ENCODE results near the gene C1orf87.

C1orf87 gene

GRCh38 chr1:60059468-60059867 is 14.1 kb downstream of the C1orf87 start:
- no peak for DNase-seq (ENCODE audit: low read depth)

DNA sequence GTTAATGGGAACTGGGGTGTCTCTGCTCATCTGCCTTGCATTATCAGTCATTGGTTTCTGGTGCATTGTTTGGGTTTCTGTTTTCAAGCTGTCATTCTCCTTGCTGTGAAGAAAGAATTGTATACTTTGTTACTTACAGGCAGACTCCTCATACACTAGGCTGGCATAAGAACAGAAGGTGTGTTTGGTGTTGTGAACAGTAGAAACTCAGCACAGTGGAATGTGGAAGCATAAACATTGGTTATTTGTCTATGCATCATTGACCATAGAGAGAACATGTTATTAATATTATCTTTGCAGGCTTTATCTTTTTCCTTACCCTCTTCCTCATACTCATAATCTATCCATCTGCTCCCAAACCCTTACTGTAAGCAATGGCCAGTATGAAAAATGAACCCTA is 18.2 kb downstream of the C1orf87 start:
- no peak for DNase-seq (ENCODE audit: low read depth)

DNA sequence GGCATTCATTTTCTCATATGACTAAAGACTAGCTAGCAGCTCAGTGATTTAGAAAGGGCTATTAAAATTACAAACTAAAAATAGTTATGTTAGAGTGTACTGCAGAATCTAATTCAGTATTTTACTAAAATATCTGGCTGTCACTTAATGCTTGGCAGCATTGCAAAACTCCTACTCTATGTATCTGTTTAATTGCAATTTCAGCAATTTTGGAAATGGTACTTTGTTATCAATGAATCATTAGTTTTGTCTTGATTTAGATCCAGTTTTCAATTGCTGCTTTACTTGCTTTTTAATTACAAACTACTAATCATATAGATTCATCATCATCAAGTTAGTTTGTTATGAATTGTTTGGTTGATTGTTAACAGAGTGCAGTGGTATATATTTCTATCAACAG is 19.2 kb downstream of the C1orf87 start:
- no peak for DNase-seq (ENCODE audit: low read depth)

GRCh38 chr1:60052601-60053000 is 21.0 kb downstream of the C1orf87 start:
- DNase-seq (ENCODE audit: low read depth), result no peak

DNA sequence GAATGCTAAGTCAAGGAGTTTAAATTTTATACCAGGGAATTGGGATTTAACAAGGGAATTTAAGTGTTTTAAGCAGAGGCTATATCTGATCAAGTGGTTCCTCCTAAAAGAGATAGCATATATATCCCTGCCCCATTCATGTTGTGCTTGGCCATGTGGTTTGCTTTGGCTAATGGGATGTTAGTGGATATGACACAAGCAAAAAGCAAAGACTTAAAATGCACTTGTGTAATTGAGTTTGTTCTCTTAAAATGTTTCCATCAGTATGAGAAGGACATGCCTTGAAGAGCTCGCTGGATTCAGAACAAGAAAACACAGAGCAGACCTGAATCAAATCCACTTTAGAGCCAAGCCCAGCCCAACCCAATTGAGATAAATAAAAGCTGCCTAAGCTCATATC is 22.4 kb downstream of the C1orf87 start:
- no peak for DNase-seq (ENCODE audit: low read depth)

GRCh38 chr1:60049188-60049587 is 24.4 kb downstream of the C1orf87 start:
- no peak for DNase-seq (ENCODE audit: low read depth)

DNA sequence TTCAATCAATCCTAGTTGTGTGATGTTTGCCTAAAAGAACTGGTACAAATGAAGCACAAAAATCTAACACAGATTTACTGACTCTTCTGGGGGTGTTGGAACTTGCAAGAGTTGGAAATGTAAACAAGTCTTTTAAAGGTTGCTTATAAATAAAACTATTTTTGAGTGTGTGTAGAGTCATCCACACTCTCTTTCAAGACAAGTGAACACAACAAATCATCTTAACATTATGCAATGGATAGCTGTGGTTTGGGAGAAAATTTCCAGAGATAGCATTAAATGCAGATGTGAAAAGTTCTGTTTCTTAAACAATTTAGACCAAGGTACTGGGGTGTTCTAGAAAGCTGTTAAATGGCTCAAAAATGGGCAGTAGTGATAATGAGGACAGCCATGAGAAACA is 28.7 kb downstream of the C1orf87 start:
- no peak for DNase-seq (ENCODE audit: low read depth)

GRCh38 chr1:60041783-60042182 is 31.8 kb downstream of the C1orf87 start:
- no peak for DNase-seq (ENCODE audit: low read depth)

DNA sequence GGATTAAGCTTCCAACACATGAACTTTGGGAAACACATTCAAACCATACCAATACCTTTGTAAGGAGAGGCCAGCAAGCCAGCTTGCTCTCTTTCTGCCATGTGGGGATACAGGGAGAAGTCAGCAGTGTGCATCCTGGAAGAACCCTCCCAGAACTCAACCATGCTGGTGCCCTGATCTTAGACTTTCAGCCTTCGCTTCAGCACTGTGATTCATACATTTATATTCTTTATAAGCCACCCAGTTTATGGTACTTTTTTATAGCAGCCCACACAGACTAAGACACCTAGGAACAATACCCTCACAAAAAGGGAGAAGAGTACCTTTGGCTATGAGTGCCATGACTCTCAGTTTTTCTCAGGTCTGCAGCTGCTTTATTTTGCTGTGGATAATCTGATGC is 35.9 kb downstream of the C1orf87 start:
- DNase-seq (ENCODE audit: low read depth), result no peak

DNA sequence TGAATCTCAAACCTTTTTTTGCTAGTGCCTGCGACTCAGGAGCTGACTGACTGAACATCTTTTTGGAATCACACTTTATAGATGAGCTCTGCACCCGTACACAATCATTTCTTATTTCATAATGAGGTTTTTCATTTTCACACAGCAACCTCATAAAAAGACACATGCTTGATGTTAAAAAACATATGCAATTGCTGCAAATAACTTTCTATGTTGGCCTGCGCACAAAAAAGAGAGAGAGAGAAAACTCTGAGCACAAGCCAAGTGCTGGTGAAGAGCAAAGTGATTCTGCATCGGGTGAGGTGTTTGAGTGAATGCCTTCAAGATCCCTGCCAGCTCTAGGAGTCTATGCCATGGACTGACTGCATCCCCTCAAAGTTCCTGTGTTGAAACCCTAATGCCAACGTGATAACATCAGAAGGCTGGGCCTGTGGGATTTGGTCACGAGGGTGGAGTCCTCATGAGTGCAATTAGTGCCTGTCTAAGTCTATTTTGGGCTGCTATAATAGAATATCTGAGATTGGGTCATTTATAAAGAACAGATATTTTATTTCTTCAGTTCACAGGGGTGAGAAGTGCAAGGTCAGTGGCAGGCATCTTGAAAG is 36.6 kb downstream of the C1orf87 start:
- no peak for DNase-seq (ENCODE audit: low read depth)

DNA sequence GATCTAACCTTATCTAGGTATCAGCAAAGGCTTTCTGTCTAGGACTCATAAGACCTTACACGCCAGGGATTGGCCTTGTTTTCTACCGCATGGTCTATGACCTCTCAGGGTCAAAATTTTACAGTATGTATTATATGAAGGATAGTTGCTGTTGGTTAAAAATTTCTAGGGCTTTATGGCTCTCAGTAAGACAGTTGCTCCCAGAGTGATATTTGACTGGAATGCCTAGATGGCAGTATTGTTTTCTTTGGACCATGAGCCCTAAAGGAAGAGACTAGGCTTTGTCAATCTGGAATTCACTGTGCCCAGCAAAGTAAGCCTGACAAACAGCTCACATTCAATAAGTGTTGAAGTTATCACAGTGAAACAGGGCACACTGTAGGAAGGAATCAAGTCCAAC is 37.6 kb downstream of the C1orf87 start:
- DNase-seq (ENCODE audit: low read depth), result no peak

DNA sequence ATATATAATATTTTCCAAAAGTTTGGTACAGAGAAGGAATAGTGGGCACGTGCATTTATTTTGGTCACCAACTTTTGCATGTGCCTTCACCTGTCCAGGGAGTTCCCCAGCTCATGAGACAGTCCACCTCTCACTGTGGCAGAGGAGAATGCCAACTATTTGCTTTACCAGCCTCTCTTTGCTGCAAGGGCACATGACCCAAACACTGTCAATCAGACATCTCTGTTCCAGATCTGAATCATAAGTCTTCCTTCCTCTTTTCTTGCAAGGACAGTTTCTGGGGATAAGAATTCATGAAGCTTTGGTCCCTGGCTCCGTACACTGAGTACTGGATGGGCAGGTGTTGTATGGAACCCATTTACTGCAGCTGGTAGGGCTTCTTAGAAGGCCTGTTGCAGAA is 38.6 kb downstream of the C1orf87 start:
- DNase-seq (ENCODE audit: low read depth), result no peak

DNA sequence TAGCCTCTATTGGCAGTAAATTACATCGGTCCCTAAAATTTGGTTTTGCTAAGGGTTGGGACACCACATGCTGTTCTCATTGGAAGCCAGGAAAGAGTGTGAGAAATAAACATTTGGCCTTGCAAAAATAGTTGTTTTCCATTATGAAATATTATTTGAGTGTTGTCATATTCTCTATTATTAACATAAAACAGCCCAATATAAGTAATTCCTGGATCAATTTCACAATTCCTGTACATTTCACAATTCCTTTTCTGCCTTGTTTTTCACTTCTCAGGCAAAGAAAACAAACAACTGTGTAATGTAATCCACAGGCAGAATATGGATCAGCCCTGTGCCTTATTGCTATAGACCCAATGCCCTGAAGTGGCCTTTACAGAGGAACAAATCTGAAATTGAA is 40.5 kb downstream of the C1orf87 start:
- no peak for DNase-seq (ENCODE audit: low read depth)

DNA sequence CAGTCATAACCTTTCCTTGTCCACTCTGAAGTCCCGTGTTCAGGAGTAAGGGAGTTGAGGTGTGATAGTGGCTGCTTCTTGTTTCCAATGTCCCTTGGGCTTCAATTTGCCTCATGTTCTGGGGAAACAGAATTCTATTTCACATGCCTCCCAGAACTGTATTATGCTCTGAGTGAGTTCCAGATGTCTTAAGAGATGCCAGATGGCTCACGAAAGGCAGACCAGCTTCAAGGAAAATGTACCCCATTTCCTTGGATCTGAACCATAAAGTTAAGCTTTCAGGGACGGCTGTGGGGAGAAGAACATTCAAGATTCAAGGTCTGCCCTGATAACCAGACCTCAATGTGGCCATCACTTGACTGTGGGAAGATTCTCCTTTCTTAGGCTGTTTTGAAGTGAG is 42.4 kb downstream of the C1orf87 start:
- no peak for DNase-seq (ENCODE audit: low read depth)

DNA sequence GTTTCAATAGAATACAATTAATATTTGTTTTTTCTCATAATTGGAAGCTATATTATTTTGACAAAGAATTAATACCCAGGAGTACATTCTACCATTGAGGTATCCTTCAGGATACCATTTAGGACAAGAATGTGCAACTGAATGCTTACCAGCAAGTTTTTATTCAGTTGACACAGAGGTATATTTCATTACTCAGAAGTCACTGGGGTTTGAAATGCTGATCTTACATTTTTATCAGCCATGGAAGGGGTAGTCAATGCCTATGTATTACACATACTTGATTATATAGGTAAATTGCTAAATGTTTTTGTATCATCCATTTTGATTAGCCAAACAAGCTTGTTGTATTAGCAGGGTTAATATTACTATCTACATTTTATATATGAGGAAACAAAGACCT is 48.0 kb downstream of the C1orf87 start:
- no peak for DNase-seq (ENCODE audit: low read depth)

GRCh38 chr1:60017508-60018205 is 55.9 kb downstream of the C1orf87 start:
- no peak for DNase-seq (ENCODE audit: low read depth)

- DNase-seq (ENCODE audit: low read depth), result no peak
These were observed 62.9 kb downstream of the C1orf87 start for GRCh38 chr1:60010690-60011089.

- DNase-seq (ENCODE audit: low read depth), result no peak
These were observed 65.1 kb downstream of the C1orf87 start for GRCh38 chr1:60008500-60008899.

GRCh38 chr1:60000625-60001024 is 72.9 kb downstream of the C1orf87 start:
- DNase-seq (ENCODE audit: low read depth), result no peak

DNA sequence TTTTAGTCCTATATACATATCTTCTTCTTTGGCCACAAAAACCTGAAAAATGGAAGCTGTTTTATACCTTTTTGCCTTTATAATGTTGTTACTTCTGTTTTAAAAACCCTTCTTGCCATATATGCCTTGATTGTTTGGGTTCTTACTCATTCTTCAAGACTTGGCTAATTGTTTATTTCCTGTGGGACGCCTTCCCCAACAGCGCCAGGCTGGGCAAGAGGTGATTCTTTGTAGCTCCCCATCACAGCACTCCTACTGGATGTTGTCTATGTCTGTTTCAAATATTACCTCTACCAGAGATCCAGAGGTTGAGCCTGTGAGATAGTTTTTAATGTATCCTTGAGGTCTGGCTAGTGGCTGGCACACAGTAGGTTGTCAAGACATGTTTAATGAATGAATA is 73.8 kb downstream of the C1orf87 start:
- no peak for DNase-seq (ENCODE audit: low read depth)

- no peak for DNase-seq (ENCODE audit: low read depth)
These were observed 74.6 kb downstream of the C1orf87 start for GRCh38 chr1:59999006-59999405.

DNA sequence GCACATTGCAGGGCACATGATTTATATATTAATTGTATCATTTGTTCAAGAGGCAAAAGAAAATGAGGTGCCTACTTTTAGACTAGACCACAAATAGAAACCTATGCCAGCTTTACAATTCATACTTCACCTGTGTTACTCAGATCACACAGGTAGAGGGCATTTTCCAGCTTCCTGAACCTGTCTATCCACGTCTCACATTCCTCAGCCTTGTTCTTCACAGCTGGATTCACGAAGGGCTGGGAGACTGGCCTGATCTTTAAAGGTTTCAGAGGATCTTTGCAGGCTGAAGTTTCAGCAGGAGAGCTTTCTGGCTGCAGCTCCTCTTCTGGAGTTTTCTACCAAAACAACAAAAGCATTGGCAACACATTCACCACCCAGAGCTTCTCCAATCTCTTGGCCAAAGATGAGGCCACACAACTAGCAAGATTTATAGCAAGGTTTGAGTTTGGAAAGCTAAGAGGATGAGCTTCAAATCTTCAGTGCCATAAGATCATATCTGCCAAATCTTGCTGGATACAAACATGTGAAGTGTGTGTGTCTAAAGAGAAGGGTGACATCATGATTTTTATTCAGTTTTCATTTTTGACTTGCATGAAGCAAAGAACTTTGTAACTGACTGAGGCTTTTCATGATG is 76.0 kb downstream of the C1orf87 start:
- no peak for DNase-seq (ENCODE audit: low read depth)

- DNase-seq (ENCODE audit: low read depth), result no peak
These were observed 79.0 kb downstream of the C1orf87 start for GRCh38 chr1:59994302-59995198.

All from activated gamma-delta T cell treated with anti-CD3 and anti-CD28 coated beads, Interleukin-2, amount 50 U/mL, for 16 hours (primary cell).